Gastrocnemius medialis (tissue), 4 donors: ENCODE results near the gene DNAJA2.

Experiments used
- CTCF ChIP-seq, 5 experiments: fragments of 450-650 bp in 3 of 5; fragments of 200-600 bp in 2 of 5; sonication (generic) in 2 of 5; IDR thresholded peaks in 4 of 5; conservative IDR thresholded peaks in 1 of 5; 1 replicate in 4 of 5; 2 replicates in 1 of 5; pipeline ENCODE4 v1.5.1; 2016 to 2019; ENCODE audit warnings: antibody characterized with exemption in 5 of 5, mild to moderate bottlenecking in 3 of 5, moderate library complexity in 3 of 5
- POLR2A ChIP-seq, 2 donors: fragments of 450-650 bp; IDR thresholded peaks; one replicate each; pipeline ENCODE4 v1.6.1; 2017; ENCODE audit warnings: antibody characterized with exemption in 2 of 2, mild to moderate bottlenecking in 2 of 2, moderate library complexity in 2 of 2

- TF ChIP-seq CTCF (IDR thresholded peaks at IDR 0.05 in 4 of 5, conservative IDR thresholded peaks at IDR 0.05 in 1 of 5): no peak
- no peak for TF ChIP-seq POLR2A (IDR thresholded peaks at IDR 0.05)
These were observed 10.8 kb downstream of the DNAJA2 start for GRCh38 chr16:46962629-46963028.
